Nephron progenitor cell (in vitro differentiated cells): ENCODE measurements around the gene ACTN3.
"Not testable (repeated sequence)": the region's sequence is repeated elsewhere in the genome, so short reads cannot be mapped to it uniquely, and the experiment has no call there.

Experiments used
- DNase-seq: peaks from one replicate; pipeline ENCODE4 v3.0.0; 2021
- H3K27ac Mint-ChIP-seq: 2 replicates; pipeline ENCODE4 v1.8.0; 2021; ENCODE audit warnings: mild to moderate bottlenecking, moderate library complexity, mixed read lengths
- H3K27me3 Mint-ChIP-seq: 2 replicates; pipeline ENCODE4 v1.8.0; 2021; ENCODE audit warnings: mild to moderate bottlenecking, low read depth, mixed read lengths; ENCODE audit not compliant: poor library complexity
- H3K36me3 Mint-ChIP-seq: 2 replicates; pipeline ENCODE4 v1.8.0; 2021; ENCODE audit warnings: low read depth, mixed read lengths
- H3K4me1 Mint-ChIP-seq: 2 replicates; pipeline ENCODE4 v1.8.0; 2021; ENCODE audit warnings: mixed read lengths
- H3K4me3 Mint-ChIP-seq: 2 replicates; pipeline ENCODE4 v1.8.0; 2021; ENCODE audit warnings: mild to moderate bottlenecking, moderate library complexity, mixed read lengths
- H3K9me3 Mint-ChIP-seq: 2 replicates; pipeline ENCODE4 v1.8.0; 2021; ENCODE audit warnings: mild to moderate bottlenecking, moderate library complexity, mixed read lengths
- CTCF ChIP-seq: fragments of 200-600 bp; sonication (generic); IDR thresholded peaks from 2 replicates; pipeline ENCODE4 v1.5.0; 2021; ENCODE audit warnings: antibody characterized with exemption

ACTN3 gene

DNA sequence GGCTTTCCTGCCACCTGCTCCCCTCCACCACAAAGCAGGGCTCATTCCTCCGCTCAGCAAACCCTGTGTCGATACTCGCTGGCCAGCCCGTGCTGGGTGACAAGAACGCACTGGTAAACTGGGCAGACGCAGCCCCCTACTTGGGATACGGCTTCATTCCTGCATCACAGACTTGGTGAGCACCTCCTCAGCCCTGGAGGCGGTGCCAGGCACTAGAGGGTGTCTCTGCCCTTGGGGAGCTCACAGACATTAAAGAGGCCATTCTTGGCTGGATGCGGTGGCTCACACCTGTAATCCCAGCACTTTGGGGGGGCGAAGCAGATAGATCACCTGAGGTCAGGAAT lies 6.9 kb upstream of the ACTN3 start:
- DNase-seq, result no peak
- Mint-ChIP-seq H3K9me3 (no peaks in the 10 kb centered on the region), H3K4me3 (no peak overlapping the region), H3K27ac (peak overlapping the region; percentile 75), H3K27me3 (peaks cover 6% of the 10 kb centered on the region), H3K36me3 (peaks cover 41% of the 10 kb centered on the region), H3K4me1 (peaks cover 48% of the 10 kb centered on the region)
- TF ChIP-seq CTCF, result no peak

- peaks cover 52% of the 10 kb centered on the region for H3K4me1 Mint-ChIP-seq
- H3K36me3 Mint-ChIP-seq, result peaks cover 34% of the 10 kb centered on the region
- not testable (repeated sequence) for H3K4me3 Mint-ChIP-seq, H3K27ac Mint-ChIP-seq, DNase-seq, H3K27me3 Mint-ChIP-seq, H3K9me3 Mint-ChIP-seq
Measured at GRCh38 chr11:66540598-66540997, 6.1 kb upstream of the ACTN3 start.

GRCh38 chr11:66541892-66542291 lies 4.8 kb upstream of the ACTN3 start:
- no peak for DNase-seq
- Mint-ChIP-seq H3K9me3 (no peaks in the 10 kb centered on the region), H3K4me3 (peak overlapping the region; percentile 60), H3K27me3 (peaks cover 3% of the 10 kb centered on the region), H3K27ac (peak overlapping the region; percentile 83), H3K36me3 (peaks cover 21% of the 10 kb centered on the region), H3K4me1 (peaks cover 58% of the 10 kb centered on the region)
- TF ChIP-seq CTCF, result no peak

- no peak for TF ChIP-seq CTCF
- Mint-ChIP-seq H3K27ac (peak overlapping the region; percentile 61), H3K36me3 (peaks cover 16% of the 10 kb centered on the region), H3K4me3 (peak overlapping the region; percentile 39), H3K9me3 (no peaks in the 10 kb centered on the region), H3K4me1 (peaks cover 62% of the 10 kb centered on the region), H3K27me3 (peaks cover 3% of the 10 kb centered on the region)
- no peak for DNase-seq
Measured at GRCh38 chr11:66542362-66542761, 4.3 kb upstream of the ACTN3 start.

GRCh38 chr11:66543263-66544107 lies 3.2 kb upstream of the ACTN3 start:
- peaks cover 71% of the 10 kb centered on the region for H3K4me1 Mint-ChIP-seq
- peak overlapping the region; percentile 68 for H3K4me3 Mint-ChIP-seq
- H3K36me3 Mint-ChIP-seq, result peaks cover 11% of the 10 kb centered on the region
- peak; percentile 70 for DNase-seq
- no peaks in the 10 kb centered on the region for H3K9me3 Mint-ChIP-seq
- H3K27me3 Mint-ChIP-seq, result peaks cover 3% of the 10 kb centered on the region
- TF ChIP-seq CTCF, result peak; percentile 36
- peak overlapping the region; percentile 61 for H3K27ac Mint-ChIP-seq

GRCh38 chr11:66544952-66545351 lies 1.8 kb upstream of the ACTN3 start:
- not testable (repeated sequence) for H3K27me3 Mint-ChIP-seq, H3K27ac Mint-ChIP-seq, H3K9me3 Mint-ChIP-seq, H3K36me3 Mint-ChIP-seq, DNase-seq
- Mint-ChIP-seq H3K4me3 (peak overlapping the region; percentile 88), H3K4me1 (peaks cover 77% of the 10 kb centered on the region)
